Activated naive CD8-positive, alpha-beta T cell treated with anti-CD3 and anti-CD28 coated beads for 36 hours (primary cell): Measurements from ENCODE around the gene HECTD2. TPM values are rescaled to one million over a fixed set of nuclear protein-coding genes. Genes with fewer than 3 reads are reported as not detected.
"Not testable (repeated sequence)": the region's sequence is repeated elsewhere in the genome, so short reads cannot be mapped to it uniquely, and the experiment has no call there.

Source experiments
- DNase-seq: peaks from one replicate; pipeline ENCODE4 v3.0.0; 2021
- H3K27ac Mint-ChIP-seq: one replicate; pipeline ENCODE4 v1.8.0; 2022; ENCODE audit warnings: mild to moderate bottlenecking, moderate library complexity, mixed read lengths
- H3K27me3 Mint-ChIP-seq: one replicate; pipeline ENCODE4 v1.8.0; 2022; ENCODE audit warnings: mild to moderate bottlenecking, mixed read lengths
- H3K36me3 Mint-ChIP-seq: one replicate; pipeline ENCODE4 v1.8.0; 2021; ENCODE audit warnings: mild to moderate bottlenecking, mixed read lengths
- H3K4me1 Mint-ChIP-seq: one replicate; pipeline ENCODE4 v1.8.0; 2021; ENCODE audit warnings: mixed read lengths
- H3K4me3 Mint-ChIP-seq: one replicate; pipeline ENCODE4 v1.8.0; 2022; ENCODE audit warnings: mild to moderate bottlenecking, moderate library complexity, mixed read lengths
- H3K9me3 Mint-ChIP-seq: one replicate; pipeline ENCODE4 v1.8.0; 2022; ENCODE audit warnings: mixed read lengths
- total RNA-seq, 2 experiments: library from RNA; stranded (reverse); gene quantifications; one replicate each; pipeline ENCODE4 v1.2.3, GENCODE V29; 2021

HECTD2 gene
- total RNA-seq, 2 experiments from 2014 or later: 2.6 to 2.9 TPM

DNA sequence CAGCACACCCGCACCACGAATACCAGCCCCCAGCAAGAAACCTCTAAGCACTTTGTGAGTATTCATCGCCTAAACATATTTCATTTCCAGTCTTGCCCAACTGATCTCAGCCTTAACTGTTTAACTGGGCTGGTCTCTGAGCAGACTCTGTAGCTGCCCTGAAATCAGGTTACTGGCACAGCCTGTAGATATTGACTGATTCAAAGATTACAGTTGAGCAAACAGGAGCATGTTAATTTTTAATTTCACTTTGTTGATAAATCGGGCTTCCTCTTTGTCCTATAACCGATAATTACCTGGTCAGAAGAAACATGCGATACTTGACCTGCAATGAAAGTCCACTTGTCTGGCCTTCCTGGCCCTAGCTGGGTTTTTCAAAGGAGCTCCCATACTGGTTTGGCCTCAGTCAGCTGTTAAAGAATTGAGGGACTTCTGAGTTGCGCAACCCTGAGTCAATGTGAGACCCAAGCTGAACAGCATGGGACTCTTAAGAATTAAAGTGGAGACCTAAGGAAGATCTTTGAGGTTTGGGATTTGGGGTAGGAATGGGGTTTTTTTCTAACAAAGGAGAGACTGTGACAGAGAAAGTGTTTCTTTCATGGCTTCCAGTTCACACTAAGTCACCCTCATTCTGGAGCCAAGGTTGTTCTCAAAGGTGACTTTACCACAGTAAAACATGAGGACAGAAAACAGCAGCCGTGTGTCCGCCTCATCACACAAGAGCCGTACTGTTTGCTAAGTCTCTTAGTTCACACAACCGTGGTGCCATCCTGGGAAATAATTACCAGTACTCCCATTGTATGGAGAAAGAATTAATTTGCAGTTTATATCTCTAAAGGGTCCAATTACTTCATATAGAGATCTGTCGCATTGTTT is 146.8 kb downstream of the HECTD2 start:
- Mint-ChIP-seq H3K4me3 (no peak overlapping the region), H3K4me1 (no peaks in the 10 kb centered on the region), H3K36me3 (no peaks in the 10 kb centered on the region), H3K27me3 (peaks cover 10% of the 10 kb centered on the region), H3K9me3 (peaks cover 2% of the 10 kb centered on the region), H3K27ac (no peak overlapping the region)
- DNase-seq: no peak

GRCh38 chr10:91557651-91558111 is 147.5 kb downstream of the HECTD2 start:
- Mint-ChIP-seq H3K4me3 (no peak overlapping the region), H3K27me3 (peaks cover 16% of the 10 kb centered on the region), H3K9me3 (peaks cover 2% of the 10 kb centered on the region), H3K4me1 (no peaks in the 10 kb centered on the region), H3K27ac (no peak overlapping the region), H3K36me3 (no peaks in the 10 kb centered on the region)
- no peak for DNase-seq

DNA sequence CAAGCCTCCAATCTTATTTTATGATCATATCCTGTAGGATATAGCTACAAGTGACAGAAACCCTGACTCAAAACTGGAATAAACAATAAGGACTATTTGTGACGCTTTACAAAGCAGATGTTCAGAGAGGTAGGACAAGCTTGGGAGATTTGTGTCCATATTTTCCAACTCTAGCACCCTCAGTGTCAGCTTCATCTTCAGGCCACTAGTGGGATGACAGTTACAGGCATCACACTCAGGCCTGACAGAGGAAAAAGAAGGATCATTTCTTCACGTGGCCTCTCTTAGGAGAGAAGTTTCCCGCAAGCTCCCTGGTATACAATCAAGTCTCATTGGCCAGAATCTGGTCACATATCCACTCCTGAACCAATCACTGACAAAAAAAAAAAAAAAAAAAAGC is 148.3 kb downstream of the HECTD2 start:
- Mint-ChIP-seq H3K4me3 (no peak overlapping the region), H3K36me3 (no peaks in the 10 kb centered on the region), H3K27me3 (peaks cover 16% of the 10 kb centered on the region), H3K9me3 (peaks cover 2% of the 10 kb centered on the region), H3K4me1 (no peaks in the 10 kb centered on the region), H3K27ac (no peak overlapping the region)
- DNase-seq: no peak

- no peaks in the 10 kb centered on the region for H3K4me1 Mint-ChIP-seq
- H3K27ac Mint-ChIP-seq: no peak overlapping the region
- H3K27me3 Mint-ChIP-seq: peaks cover 16% of the 10 kb centered on the region
- no peak overlapping the region for H3K4me3 Mint-ChIP-seq
- DNase-seq: no peak
- peaks cover 2% of the 10 kb centered on the region for H3K9me3 Mint-ChIP-seq
- H3K36me3 Mint-ChIP-seq: no peaks in the 10 kb centered on the region
Measured at GRCh38 chr10:91559169-91559568, 149.0 kb downstream of the HECTD2 start.

- DNase-seq: no peak
- no peaks in the 10 kb centered on the region for H3K4me1 Mint-ChIP-seq
- H3K36me3 Mint-ChIP-seq: no peaks in the 10 kb centered on the region
- no peak overlapping the region for H3K4me3 Mint-ChIP-seq
- H3K27me3 Mint-ChIP-seq: peaks cover 16% of the 10 kb centered on the region
- no peak overlapping the region for H3K27ac Mint-ChIP-seq
- peaks cover 2% of the 10 kb centered on the region for H3K9me3 Mint-ChIP-seq
Measured at GRCh38 chr10:91559750-91560149, 149.6 kb downstream of the HECTD2 start.

- not testable (repeated sequence) for H3K27ac Mint-ChIP-seq, H3K9me3 Mint-ChIP-seq, H3K4me3 Mint-ChIP-seq, H3K36me3 Mint-ChIP-seq, H3K4me1 Mint-ChIP-seq, DNase-seq
- H3K27me3 Mint-ChIP-seq: peaks cover 16% of the 10 kb centered on the region
Measured at GRCh38 chr10:91560827-91561226, 150.7 kb downstream of the HECTD2 start.

DNA sequence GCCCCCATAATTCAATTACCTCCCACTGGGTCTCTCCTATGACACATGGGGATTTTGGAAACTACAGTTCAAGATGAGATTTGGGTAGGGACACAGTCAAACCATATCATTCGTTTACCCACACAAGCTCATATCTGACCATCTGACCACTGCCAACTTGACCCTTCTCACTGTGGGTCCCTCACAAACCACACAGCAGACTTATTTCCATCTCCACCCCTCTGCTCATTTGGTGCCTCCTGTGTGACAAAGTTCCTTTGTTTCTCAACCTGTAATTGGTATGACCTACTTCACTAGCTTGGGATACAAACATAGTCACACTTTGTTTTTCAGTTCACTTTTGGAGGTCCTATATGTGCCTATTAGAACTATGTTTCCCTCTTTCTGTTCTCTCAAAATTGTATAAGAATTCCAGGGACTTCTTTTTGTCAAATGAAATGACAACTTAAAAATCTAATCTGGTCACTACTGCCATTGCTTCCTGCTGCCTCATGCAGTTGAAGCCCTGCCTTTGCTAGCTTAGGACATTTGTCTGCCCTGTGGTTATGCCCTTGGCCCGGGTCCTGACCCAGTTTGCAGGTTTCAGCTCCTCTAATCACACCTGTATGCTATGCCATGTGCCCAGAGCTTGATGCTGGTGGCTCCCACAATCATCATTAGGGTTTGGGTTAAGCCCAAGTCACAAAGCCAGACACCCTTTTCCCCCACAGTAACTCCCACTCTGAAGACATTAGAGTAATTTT is 152.9 kb downstream of the HECTD2 start:
- Mint-ChIP-seq H3K27ac (no peak overlapping the region), H3K4me3 (no peak overlapping the region), H3K9me3 (peaks cover 2% of the 10 kb centered on the region), H3K4me1 (no peaks in the 10 kb centered on the region), H3K36me3 (no peaks in the 10 kb centered on the region), H3K27me3 (peaks cover 16% of the 10 kb centered on the region)
- no peak for DNase-seq

GRCh38 chr10:91564026-91564425 is 153.9 kb downstream of the HECTD2 start:
- H3K4me3 Mint-ChIP-seq: no peak overlapping the region

More at GRCh38 chr10:91564026-91564425, 153.9 kb downstream of the HECTD2 start:
- no peak for DNase-seq
- H3K27ac Mint-ChIP-seq: no peak overlapping the region
- no peaks in the 10 kb centered on the region for H3K36me3 Mint-ChIP-seq
- peaks cover 16% of the 10 kb centered on the region for H3K27me3 Mint-ChIP-seq
- peaks cover 2% of the 10 kb centered on the region for H3K9me3 Mint-ChIP-seq
- no peaks in the 10 kb centered on the region for H3K4me1 Mint-ChIP-seq

Other genes with a start within 250 kb of the HECTD2 start
- gene PCGF5, start 189.7 kb upstream of the HECTD2 start, total RNA-seq: 10 to 100 TPM; 41.2 to 44.1 TPM
- under 1 TPM; 0.25 to 0.36 TPM for gene PPP1R3C, start 222.7 kb downstream of the HECTD2 start, total RNA-seq